Central memory CD4-positive, alpha-beta T cell (primary cell): Measurements from ENCODE around the gene ESCO1.
A peak's percentile ranks its signal among the peaks of the same experiment; 100 is the strongest.
"Not testable (repeated sequence)": the region's sequence is repeated elsewhere in the genome, so short reads cannot be mapped to it uniquely, and the experiment has no call there.

Source experiments
- DNase-seq: peaks from one replicate; pipeline ENCODE4 v3.0.0; 2022
- total RNA-seq, 3 experiments: gene quantifications; one replicate each; lab custom pipeline; 2026; lab: John Stamatoyannopoulos, UW

The ESCO1 gene
- 56.9 to 84.0 (median 62.9) reads per million in 3 experiments for total RNA-seq

GRCh38 chr18:21600526-21601410 lies at the start of gene ESCO1:
TSS of gene ESCO1 (minus strand) at chr18:21600704. CDS start at chr18:21574843, 25,861 bp downstream.
- peak; percentile 97 for DNase-seq

GRCh38 chr18:21640375-21640774 lies 39.9 kb upstream of the ESCO1 start:
- not testable (repeated sequence) for DNase-seq

- no peak for DNase-seq
These were observed 38.3 kb upstream of the ESCO1 start for GRCh38 chr18:21638822-21639221.

GRCh38 chr18:21636769-21637168 lies 36.3 kb upstream of the ESCO1 start:
- no peak for DNase-seq

GRCh38 chr18:21634588-21635199 lies 34.2 kb upstream of the ESCO1 start:
- no peak for DNase-seq

GRCh38 chr18:21632393-21632792 lies 31.9 kb upstream of the ESCO1 start:
- no peak for DNase-seq

- DNase-seq = no peak
These were observed 28.8 kb upstream of the ESCO1 start for GRCh38 chr18:21629089-21629832.

GRCh38 chr18:21621640-21622039 lies 21.1 kb upstream of the ESCO1 start:
- not testable (repeated sequence) for DNase-seq

GRCh38 chr18:21612125-21613039 lies 11.9 kb upstream of the ESCO1 start, which contains the start of gene SNRPD1:
TSS of gene SNRPD1 (plus strand) at chr18:21612314. CDS start at chr18:21612430, 116 bp downstream.
- DNase-seq = peak; percentile 83

- DNase-seq = not testable (repeated sequence)
These were observed 11.1 kb upstream of the ESCO1 start for GRCh38 chr18:21611401-21612124.

GRCh38 chr18:21605213-21605612 lies 4.7 kb upstream of the ESCO1 start:
- no peak for DNase-seq

- no peak for DNase-seq
These were observed 4.2 kb upstream of the ESCO1 start for GRCh38 chr18:21604671-21605070.

GRCh38 chr18:21602299-21602587 lies 1.7 kb upstream of the ESCO1 start:
- no peak for DNase-seq

- no peak for DNase-seq
These were observed 649 bp downstream of the ESCO1 start for GRCh38 chr18:21599585-21600525.

GRCh38 chr18:21598726-21599584 lies 1.5 kb downstream of the ESCO1 start:
- DNase-seq = no peak

GRCh38 chr18:21597620-21598019 lies 2.9 kb downstream of the ESCO1 start:
- no peak for DNase-seq

GRCh38 chr18:21593540-21594257 lies 6.8 kb downstream of the ESCO1 start:
- DNase-seq = no peak

GRCh38 chr18:21592361-21592760 lies 8.1 kb downstream of the ESCO1 start:
- not testable (repeated sequence) for DNase-seq

- no peak for DNase-seq
These were observed 16.1 kb downstream of the ESCO1 start for GRCh38 chr18:21584391-21584790.
